HG02852 (cell line): ENCODE measurements around the gene RBL2.
A peak's percentile ranks its signal among the peaks of the same experiment; 100 is the strongest.
"Not testable (repeated sequence)": the region's sequence is repeated elsewhere in the genome, so short reads cannot be mapped to it uniquely, and the experiment has no call there.

ENCODE experiments used
- ATAC-seq: cut with Tn5 transposase; IDR thresholded peaks from one replicate; pipeline ENCODE4 v1.9.1; 2021; ENCODE audit warnings: mild to moderate bottlenecking, moderate library complexity; ENCODE audit not compliant: unreplicated experiment

Gene RBL2, protein sequence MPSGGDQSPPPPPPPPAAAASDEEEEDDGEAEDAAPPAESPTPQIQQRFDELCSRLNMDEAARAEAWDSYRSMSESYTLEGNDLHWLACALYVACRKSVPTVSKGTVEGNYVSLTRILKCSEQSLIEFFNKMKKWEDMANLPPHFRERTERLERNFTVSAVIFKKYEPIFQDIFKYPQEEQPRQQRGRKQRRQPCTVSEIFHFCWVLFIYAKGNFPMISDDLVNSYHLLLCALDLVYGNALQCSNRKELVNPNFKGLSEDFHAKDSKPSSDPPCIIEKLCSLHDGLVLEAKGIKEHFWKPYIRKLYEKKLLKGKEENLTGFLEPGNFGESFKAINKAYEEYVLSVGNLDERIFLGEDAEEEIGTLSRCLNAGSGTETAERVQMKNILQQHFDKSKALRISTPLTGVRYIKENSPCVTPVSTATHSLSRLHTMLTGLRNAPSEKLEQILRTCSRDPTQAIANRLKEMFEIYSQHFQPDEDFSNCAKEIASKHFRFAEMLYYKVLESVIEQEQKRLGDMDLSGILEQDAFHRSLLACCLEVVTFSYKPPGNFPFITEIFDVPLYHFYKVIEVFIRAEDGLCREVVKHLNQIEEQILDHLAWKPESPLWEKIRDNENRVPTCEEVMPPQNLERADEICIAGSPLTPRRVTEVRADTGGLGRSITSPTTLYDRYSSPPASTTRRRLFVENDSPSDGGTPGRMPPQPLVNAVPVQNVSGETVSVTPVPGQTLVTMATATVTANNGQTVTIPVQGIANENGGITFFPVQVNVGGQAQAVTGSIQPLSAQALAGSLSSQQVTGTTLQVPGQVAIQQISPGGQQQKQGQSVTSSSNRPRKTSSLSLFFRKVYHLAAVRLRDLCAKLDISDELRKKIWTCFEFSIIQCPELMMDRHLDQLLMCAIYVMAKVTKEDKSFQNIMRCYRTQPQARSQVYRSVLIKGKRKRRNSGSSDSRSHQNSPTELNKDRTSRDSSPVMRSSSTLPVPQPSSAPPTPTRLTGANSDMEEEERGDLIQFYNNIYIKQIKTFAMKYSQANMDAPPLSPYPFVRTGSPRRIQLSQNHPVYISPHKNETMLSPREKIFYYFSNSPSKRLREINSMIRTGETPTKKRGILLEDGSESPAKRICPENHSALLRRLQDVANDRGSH

DNA sequence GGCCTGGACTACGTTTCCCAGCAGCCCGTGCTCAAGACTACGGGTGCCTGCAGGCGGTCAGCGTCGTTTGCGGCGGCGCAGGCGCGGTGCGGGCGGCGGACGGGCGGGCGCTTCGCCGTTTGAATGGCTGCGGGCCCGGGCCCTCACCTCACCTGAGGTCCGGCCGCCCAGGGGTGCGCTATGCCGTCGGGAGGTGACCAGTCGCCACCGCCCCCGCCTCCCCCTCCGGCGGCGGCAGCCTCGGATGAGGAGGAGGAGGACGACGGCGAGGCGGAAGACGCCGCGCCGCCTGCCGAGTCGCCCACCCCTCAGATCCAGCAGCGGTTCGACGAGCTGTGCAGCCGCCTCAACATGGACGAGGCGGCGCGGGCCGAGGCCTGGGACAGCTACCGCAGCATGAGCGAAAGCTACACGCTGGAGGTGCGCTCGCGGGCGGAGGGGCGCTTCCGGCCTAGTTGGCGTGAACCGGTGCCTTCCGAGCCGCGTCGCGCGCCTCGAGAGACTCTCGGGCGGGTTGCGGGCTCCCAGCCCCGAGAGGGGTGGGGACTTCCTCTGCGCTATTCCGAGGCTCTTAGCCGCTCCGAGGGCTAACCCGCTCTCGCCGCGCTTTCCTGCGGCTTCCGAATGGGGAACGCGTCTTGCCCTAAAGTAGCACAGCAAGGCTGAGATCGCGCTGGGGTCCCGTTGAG is at the start of gene RBL2:
RBL2 (plus strand) TSS at position 95 of the 689 bp plus-strand sequence; CDS start at position 181, 86 bp downstream.
- ATAC-seq: peak; percentile 76

DNA sequence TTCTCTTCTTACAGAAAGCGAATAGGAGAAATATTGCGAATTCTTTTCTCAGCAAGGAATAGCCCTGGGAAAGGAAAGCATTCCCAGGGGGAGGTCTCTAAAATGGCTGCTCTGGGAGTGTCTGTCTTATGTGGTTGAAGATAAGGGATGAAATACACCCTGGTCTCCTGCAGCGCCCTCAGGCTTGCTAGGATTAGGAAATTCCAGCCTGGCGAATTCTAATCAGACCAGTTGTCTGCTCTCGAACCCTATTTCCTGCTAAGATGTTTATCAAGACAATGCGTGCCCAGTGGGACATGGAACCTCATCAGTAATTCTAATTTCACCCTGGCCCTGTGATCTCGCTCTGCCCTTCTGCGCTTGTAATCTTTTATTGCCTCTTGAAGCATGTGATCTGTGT is 49.7 kb upstream of the RBL2 start:
- ATAC-seq: not testable (repeated sequence)

DNA sequence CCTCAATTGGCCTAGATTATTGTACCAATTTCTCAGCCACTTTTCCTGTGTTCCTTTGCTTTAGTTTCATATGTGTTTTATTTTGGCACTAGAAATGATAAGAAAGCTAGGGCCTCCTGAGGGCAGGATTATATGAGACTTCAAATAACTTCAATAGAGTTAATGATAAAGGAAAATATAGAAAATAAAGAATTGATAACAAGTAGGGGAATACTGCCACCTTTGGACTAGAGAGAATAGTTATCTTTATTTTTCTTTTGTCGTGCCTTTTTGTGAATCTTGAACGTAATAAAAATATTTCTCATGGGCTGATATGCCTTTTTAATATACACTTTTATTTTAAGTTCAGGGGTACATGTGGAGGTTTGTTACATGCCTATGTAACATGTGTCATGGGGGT is 29.3 kb upstream of the RBL2 start:
- ATAC-seq: no peak

DNA sequence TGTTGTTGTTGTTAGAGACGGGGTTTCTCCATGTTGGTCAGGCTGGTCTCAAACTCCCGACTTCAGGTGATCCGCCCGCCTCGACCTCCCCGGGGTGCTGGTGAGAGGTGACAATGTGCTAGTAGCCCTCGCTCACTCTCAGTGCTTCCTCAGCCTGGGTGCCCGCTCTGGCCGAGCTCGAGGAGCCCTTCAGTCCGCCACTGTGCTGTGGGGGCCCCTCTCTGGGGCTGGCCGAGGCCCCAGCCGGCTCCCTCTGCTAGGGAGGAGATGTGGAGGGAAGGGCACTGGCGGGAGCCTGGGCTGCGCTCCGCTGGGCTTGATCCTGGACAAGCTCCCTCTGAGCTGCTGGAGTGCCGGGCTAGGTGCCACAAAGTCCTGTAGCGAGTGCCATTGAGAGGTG is 21.7 kb upstream of the RBL2 start:
- ATAC-seq: no peak

DNA sequence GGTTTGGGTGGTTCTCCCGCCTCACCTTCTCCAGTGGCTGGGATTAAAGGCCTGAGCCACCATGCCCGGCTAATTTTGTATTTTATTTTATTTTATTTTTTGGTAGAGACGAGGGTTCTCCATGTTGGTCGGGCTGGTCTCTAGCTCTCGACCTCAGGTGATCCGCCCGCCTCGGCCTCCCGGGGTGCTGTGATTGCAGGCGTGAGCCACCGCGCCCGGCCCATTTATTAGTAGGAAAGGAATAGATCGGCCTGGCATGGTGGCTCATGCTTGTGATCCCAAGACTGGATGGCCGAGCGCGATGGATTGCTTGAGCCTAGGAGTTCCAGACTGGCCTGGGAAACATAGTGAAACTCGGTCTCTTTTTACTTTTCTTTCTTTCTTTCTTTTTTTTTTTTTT is 20.4 kb upstream of the RBL2 start:
- ATAC-seq: no peak

DNA sequence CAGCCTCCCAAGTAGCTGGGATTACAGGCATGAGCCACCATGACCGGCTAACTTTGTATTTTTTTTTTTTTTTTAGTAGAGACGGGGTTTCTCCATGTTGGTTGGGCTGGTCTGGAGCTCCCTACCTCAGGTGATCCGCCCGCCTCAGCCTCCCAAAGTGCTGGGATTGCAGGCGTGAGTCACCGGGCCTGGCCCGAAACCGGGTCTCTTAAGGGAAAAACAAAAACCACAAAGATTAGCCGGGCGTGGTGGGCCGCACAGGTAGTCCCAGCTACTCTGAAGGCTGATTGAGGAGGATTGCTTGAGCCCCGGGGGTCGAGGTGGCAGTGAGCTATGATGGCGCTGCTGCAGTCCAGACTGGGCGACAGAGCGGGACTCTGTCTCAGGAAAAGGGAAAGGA is 19.9 kb upstream of the RBL2 start:
- no peak for ATAC-seq

DNA sequence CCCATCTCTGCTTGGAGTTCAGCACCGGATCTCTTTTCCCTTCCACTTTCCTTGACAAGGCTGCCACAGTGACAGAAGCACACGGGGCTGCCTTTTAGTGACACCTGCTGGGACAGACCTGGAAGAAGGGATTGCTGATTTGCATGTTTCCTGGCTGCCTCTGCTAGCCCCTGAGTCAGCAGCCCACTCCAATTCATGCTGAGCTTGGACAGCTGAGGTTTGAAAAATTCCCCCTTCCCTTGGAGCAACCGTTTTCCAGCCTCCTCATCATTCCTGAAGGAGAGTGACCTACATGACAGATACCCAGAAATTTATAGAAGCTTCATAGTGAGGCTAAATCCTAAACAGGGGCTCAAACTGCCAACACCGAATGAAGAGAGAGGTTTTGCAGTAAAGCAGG is 18.8 kb upstream of the RBL2 start:
- no peak for ATAC-seq

DNA sequence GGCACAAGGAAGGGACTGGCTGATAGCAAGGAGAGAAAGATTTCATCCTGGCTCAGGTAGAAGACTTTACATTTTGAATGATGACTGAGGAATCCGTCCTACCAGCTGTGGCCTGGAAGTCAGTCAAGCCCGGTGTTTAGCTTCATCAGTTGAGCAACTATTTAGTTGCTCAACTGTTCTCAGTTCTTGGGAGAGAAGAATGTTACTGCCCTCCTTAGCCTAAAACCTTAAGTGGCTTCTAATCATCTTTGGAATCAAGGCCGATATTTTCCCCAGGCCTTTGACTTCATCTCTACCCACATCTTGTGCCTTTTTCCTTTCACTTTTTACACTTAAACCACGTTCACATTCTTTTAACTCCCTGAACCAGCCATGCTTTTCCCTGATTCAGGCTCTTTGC is 17.3 kb upstream of the RBL2 start:
- no peak for ATAC-seq

DNA sequence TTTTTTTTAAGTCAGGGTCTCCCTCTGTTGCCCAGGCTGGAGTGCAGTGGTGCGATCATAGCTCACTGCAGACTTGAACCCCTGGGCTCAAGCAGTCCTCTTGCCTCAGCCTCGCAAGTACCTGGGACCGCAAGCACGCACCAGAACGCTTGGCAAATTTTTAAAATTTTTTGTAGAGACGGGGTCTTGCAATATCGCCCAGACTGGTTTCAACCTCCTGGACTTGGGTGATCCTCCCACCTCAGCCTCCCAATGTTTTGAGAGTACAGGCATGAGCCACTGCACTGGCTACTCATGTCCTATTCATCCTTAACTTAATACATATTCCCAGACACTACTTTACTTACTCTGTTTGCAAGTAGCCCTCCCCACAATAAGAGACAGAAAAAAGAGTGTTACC is 16.3 kb upstream of the RBL2 start:
- ATAC-seq: no peak

DNA sequence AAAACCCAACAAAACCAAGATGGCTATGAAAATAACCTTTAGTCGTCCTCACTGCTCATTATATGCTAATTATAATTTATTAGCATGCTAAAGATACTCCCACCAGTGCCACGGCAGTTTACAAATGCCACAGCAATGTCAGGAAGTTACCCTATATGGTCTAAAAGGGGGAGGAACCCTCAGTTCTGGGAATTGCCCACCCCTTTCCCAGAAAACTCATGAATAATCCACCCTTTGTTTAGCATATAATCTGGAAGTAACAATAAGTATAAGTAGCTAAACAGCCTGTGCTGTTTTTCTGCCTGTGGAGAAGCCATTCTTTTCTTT is 14.9 kb upstream of the RBL2 start:
- ATAC-seq: not testable (repeated sequence)

DNA sequence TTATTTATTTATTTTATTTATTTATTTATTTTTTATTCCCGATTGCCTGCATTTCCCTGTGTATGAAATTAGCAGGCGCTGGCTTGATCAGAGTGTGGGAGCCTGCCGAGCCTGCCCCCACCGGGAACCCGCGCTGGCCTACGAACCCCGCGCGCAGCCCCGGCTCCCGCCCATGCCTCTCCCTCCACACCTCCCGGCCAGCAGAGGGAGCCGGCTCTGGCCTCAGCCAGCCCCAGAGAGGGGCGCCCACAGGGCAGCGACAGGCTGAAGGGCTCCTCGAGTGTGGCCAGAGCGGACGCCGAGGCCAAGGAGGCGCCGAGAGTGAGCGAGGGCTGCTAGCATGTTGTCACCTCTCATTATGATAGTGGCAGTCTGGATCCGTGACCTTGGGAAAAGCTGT is 13.0 kb upstream of the RBL2 start:
- ATAC-seq: no peak

DNA sequence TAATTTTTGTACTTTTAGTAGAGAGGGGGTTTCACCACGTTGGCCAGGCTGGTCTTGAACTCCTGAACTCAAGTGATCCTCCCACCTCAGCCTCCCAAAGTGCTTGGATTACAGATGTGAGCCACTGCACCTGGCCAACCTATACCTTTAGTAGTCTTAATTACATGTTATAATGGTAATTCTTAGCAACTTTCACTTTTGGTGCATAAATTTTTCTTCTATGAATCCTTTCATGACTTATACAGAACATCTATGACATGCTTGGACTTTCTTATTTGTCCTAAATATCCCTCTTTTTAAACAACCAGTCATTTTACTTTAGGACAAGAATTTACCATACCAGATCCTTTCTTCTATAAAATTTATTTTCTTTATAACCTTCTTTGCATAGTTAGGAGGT is 10.3 kb upstream of the RBL2 start:
- not testable (repeated sequence) for ATAC-seq

DNA sequence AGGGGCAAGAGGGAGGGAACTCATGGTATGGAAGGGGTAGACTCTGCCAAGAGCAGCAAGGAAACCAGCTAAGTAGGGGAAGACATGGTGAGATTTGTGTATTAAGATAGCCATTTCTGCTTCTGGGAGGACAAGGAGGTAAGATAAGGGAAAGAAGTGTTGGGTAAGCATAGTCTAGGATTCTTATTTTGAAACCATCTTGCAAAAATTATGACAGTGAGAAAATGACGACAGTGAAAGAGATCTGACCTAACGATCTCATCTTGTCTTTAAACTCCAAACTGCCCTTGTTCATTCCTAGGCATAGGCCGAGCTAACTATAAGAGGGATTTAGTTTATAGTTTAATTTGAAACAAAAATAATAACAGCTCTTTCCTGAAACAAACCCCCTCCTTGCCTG is 5.6 kb upstream of the RBL2 start:
- ATAC-seq: no peak

DNA sequence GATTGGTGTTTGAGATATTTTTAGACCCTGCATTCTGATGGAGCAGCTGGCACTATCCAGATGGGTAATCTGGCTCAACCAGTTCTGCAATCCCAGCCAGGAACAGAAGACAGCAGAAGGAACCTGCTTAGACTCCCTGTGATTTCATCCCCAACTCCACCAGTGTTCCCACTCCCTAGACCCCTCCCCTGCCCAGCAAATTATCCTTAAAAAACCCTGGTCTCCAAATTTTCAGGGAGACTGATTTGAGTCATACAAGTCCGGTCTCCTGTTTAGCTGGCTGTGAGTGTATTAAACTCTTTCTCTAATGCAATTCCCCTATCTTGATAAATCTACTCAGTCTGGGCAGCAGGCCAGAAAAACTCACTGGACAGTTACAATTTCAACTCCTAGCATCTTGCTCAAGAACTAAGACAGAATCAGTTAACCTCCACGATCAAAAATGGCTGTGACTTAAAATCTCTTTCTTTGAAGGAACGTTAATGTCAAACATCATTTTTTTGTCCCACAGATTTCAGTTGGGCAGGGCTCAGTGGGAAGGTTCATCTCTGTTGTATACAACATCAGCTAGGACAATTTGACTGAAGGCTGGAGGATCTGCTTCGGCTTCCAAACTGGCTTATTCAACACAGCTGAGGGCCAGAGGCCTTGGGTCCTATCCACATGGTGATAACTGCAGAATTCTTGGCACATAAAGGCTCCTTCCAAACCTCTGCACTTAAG is 4.9 kb upstream of the RBL2 start:
- ATAC-seq: no peak

DNA sequence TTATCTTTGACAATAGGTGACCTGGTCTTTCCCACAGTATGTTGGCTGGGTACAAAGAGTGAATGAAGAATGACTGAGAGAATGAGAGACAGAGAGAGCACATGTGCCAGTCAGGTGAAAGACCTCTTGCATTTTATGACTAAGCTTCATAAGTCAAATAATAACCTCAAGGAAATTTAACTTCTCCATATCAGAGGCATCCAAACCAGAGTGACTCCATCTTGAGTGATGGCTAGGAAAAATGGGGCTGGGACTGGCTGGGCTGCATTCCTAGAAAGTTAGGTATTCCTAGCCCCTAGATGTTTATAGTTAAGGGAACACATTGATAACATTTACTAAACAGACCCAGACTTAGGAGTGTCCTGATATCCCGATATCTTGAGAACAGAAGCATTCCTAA is 3.9 kb upstream of the RBL2 start:
- no peak for ATAC-seq

DNA sequence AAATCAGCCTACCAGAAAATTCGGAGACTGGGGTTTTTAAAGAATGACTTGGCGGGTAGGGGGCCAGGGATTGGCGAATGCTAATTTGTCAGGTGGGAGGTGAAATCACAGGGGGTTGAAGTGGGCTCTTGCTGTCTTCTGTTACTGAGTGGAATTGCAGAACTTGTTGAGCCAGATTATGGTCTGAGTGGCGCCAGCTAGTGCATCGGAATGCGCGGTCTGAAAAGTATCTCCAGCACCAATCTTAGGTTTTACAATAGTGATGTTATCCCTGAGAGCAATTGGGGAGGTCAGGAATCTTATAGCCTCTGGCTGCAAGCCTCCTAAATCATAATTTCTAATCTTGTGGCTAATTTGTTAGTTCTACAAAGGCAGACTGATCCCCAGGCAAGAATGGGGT is 762 bp upstream of the RBL2 start:
- no peak for ATAC-seq

DNA sequence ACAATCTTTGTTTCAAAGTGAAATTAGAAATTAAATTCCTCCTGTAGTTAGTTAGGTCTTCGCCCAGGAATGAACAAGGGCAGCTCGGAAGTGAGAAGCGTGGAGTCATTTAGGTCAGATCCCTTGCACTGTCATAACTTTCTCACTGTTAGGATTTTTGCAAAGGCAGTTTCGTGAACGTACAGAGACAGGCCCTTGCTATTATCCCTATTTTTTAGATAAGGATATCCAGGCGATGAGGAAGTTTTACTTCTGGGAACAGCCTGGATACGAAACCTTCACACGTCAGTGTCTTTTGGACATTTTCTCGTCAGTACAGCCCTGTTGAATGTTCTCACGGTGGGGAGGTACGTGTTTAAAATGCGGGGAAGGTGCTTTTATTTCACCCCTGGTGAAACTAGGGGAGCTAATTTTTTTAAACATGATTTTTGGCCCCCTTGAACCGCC is 318 bp upstream of the RBL2 start:
- ATAC-seq: no peak

DNA sequence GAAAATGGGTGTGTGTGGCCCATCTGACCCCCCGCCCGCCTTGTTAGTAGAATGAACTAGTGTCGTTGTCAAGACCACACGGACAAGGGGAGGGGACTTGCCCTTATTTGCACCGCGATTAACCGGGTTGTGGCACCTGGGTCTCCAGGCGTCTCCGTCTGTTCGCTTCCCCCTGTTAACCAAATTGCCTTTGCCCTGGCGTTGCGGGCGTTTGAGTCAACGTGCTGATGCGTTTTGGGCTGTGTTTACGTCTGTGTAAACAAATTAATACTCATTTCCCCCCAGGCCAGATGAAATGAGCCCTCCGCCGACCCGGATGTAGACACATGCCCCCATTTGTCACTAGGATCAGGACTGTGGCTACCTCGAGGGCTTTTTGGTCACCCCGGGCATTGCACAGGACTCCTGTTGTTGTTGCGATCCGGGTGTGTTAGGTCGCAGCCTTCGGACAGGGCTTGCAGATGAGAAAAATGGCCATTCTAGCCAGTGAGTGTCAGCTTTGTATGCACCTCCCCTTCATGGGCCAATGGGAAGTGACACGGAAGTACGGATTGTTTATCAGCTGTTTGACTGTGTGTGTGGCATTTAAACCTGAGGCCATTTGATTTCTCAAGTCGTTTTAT is 906 bp downstream of the RBL2 start:
- ATAC-seq: peak; percentile 84

DNA sequence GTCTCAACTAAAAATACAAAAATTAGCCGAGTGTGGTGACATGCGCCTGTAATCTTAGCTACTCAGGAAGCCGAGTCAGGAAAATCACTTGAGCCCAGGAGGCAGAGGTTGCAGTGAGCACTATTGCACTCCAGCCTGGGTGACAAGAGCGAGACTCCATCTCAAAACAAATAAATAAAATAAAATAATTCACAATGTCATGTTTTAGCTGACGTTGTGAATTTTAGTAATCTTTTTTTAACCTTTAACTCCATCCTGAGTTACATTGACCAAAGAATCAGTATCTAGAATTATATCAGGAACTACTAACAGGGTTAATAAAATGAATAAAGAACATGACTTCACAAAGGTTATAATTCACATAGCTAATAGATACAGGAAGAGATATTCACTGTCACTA is 5.9 kb downstream of the RBL2 start:
- ATAC-seq: no peak

DNA sequence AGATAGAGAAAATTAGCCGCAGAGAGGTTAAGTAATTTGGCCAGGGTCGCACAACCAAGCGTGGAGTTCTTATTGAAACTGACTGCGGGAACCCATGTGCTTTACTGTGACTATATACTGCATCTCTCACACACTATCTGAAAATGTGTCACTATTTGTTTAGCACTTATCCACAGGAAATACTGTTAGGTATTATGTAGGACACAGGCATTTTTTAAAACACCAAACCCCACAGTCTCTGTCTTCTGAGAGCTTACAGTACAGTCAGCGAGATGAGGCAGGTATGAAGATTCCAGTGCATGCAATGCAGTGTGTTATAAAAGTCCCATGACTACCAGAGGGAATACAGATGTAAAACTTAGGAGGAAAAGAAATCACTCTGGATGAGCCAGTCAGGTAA is 11.3 kb downstream of the RBL2 start:
- ATAC-seq: no peak
